HG02885 (cell line): ENCODE results near the gene MELTF.

Experiments used
- ATAC-seq: cut with Tn5 transposase; IDR thresholded peaks from one replicate; pipeline ENCODE4 v1.9.1; 2021; ENCODE audit warnings: mild to moderate bottlenecking; ENCODE audit not compliant: unreplicated experiment, poor library complexity

MELTF gene

GRCh38 chr3:196996454-196997265 lies 33.0 kb downstream of the MELTF start:
- no peak for ATAC-seq

- ATAC-seq: no peak
These were observed 33.8 kb downstream of the MELTF start for GRCh38 chr3:196995646-196996355.

GRCh38 chr3:196995027-196995426 lies 34.6 kb downstream of the MELTF start:
- no peak for ATAC-seq

DNA sequence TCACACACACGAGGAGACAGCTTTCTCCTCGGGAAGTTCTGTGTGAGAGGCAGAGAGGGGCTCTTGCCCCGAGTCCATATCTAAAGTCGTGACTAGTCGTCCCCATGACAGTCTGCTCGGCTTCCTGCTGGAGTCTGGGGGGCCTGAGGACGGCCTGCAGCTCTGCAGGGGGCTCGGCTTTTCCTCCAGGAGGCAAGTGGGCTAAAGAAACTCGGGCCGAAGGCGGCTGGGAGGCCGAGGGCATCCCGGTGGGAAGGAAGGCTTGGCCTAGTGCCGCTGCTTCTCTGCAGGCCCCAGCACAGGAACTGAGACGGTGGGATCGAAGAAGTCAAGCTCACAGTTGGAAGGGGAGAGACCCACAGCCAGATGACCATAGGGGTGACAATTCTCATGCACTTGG lies 35.6 kb downstream of the MELTF start:
- ATAC-seq: no peak

- ATAC-seq: no peak
These were observed 37.1 kb downstream of the MELTF start for GRCh38 chr3:196992461-196993065.

DNA sequence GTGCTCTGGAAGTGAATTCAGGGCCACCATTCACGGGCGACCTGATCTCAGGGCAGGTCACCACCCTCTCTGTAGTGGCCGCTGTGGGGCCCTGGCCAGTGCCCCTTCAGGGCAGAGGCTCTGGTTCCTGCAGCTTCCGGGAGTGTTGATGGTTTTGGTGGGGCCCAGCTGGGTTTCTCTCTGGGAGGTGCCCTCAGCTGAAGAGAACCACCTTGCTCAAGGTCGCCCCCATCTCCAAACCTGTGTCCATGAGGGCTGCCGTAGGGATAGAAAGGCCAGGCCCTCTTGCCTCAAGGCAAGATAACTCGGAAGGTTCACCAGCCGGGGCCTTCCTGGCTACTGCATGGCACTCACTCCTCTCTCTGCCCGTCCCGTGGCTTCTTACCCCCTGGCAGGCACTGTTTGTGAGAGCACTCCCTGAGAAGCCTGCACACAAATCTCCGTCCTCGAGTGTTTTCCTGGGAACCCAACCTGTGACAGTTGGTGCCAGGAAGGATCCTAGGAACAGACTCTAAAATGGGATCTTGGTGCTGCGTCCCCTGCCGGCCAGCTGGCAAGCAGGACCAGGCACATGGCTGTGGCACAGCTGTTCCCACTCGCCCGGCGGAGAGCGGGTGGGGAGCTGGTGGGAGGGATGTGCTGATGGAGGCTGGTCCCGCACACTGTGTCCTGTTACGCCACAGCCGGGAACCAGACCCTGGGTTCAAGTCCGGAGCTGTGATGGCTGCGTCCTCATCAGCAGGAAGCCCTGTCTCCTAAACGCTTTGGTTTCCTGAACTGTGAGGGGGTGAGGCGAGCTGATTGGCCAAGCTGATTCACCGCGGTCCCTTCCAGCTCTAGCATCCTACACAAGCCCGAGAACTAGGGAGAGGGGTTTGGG lies 37.8 kb downstream of the MELTF start:
- ATAC-seq: no peak

DNA sequence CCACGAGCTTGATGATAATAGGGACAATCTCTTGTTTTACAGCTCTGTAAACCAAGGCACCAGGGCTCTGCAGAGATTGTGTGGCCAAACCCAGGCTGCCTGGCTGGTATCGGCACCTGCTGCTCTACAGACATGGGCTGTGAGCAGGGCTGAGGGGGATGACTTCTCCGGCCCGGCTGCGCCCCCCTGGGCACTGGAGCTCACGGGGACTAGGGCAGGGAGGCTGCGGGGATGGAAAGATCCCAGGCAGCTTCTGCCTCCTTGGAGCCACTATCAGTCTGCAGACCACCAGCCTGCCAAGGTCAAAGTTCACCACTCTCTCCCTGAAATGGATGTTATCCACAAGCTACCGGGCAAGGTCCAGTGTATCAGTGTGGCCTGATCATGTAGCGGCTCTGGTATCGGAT lies 39.0 kb downstream of the MELTF start:
- ATAC-seq: no peak

DNA sequence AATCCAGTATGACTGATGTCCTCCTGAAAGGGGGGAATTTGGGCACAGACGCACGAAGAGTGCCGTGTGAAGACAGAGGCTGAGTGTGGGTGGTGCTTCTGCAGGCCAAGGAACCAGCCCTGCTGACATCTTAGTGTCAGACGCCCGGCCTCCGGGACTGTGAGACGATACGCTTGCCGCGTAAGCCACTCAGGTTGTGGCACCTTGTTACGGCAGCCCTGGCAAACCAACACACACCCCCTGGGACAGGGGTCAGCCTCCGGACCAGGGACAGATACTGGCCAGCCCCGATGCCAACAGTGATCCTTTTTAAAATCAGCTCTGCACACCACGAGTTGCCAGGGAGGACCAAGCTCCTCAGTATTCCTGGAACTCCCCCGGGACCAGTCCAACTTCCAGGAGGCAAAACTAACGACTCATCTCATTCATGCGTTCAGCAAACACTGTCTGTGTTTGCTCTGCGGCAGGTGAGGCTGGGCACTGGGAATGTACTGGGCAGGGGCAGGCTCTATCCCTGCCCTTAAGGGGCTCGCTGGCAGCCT lies 39.8 kb downstream of the MELTF start:
- no peak for ATAC-seq

GRCh38 chr3:196988241-196989029 lies 41.2 kb downstream of the MELTF start:
- no peak for ATAC-seq

DNA sequence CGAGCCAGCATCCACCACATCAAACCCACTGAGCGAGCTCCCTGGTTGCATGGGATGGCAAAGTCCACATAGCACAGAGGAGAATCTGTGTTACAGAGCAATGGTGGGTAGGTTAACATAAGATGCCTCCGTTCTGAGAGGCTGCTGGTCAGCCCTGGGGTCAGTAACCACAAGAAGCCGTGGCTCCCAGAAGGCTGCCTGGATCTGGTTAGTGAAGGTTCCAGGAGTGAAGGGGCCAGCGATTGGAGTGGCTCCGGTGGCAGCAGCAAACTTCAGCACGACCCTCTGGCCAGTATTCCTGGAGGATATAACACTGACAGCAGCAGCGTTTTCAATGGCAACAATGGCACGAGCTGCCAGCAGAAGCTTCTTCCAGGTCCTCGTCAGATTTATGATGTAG lies 42.6 kb downstream of the MELTF start:
- ATAC-seq: no peak

GRCh38 chr3:196985954-196986885 lies 43.4 kb downstream of the MELTF start:
- no peak for ATAC-seq

DNA sequence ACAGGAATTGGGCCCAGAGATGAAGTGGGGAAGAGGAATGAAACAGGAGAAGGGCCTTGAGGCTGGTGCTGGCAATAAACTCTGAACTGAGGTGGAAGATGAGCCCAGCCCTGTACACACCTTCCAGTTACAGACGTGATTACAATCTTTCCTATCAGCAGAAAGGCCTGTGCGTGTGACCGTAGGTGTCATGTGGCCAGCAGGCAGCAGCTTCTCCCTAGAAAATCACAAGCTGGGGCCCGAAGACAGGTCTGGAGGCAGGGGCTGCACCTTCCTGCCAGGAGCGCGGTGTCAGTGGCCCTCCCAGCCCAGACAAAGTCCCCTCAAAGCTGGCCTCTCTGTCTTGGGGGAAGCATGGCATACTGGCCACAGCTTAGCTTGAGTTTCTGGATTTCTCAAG lies 44.3 kb downstream of the MELTF start:
- ATAC-seq: no peak

- ATAC-seq: no peak
These were observed 46.4 kb downstream of the MELTF start for GRCh38 chr3:196983186-196983585.

DNA sequence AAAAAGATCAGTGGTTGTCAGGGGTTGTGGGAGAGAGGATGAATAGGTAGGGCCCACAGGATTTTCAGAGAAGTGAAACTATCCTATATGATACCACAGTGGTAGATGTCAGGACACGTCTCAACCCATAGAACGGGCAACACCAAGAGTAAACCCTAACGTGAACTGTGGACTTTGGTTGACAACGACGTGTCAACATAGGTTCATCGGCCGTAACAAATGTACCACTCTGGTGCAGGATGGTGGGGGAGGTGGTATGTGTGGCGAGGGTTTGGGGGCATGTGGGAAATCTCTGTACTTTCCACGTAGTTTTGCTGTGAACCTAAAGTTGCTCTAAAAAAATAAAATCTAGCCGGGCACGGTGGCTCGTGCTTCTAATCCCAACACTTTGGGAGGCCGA lies 48.0 kb downstream of the MELTF start:
- ATAC-seq: no peak

- ATAC-seq: no peak
These were observed 50.1 kb downstream of the MELTF start for GRCh38 chr3:196979545-196979944.

DNA sequence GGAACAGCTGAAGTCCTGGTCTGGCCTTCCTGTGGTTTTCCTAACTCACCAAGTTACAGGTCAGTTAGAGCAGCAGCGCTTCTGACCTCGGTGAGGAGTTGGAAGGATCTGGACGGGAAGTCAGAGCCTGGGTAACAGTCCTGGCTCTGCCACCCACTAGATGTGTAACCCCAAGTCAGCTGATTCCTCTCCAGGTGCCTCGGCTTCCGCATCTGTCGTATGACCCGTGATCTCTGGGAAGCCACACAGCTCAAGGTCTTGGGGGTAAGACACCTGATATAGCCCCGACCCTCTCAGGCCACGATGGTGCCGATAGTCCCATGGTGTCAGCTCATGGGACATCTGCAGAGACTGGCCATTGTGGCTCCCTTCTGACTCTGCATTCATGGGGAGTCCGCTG lies 52.7 kb downstream of the MELTF start:
- ATAC-seq: no peak

DNA sequence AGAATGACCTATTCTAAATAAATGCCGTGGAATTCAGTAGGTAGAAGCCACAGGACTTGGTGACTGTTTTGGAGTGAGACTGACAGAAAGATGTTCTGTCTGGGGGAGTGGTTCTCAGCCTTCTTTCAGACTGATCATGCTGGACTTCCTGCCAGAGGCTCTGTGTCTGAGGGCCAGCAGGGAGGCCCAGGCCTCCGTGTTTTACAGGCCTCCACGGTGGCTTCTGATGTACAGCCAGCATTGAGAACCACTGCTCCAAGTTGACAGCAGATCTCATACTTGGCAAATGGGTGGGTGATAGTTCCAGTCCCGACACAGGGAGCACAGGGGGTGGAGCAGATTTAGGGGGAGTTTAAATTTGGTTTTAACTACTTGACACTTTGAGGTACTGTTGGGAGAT lies 54.3 kb downstream of the MELTF start:
- ATAC-seq: no peak

DNA sequence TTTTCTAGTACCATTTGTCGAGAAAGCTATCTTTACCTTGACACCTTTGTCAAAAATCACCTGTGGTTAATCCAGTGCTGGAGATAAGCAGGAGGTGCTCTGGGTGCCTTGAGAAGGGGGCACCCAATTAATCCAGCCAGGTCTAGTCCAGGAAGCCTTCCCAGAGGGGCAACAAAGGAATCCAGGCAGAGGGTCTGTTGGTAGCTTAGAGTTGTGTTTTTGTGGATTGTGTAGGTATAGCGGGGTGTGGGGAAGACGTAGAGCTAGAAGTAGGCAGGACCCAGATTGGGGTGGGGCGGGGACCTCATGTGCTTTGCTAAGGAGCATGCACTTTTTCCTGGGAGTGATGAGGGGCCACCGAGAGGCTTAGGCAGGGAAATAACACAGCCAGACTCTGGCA lies 55.0 kb downstream of the MELTF start:
- no peak for ATAC-seq
